Measurements from ENCODE around the gene AMOT. TPM values are rescaled to one million over a fixed set of nuclear protein-coding genes. Genes with fewer than 3 reads are reported as not detected.

AMOT gene
- total RNA-seq, 1 donor from 2014 or later = 2.0 TPM

DNA sequence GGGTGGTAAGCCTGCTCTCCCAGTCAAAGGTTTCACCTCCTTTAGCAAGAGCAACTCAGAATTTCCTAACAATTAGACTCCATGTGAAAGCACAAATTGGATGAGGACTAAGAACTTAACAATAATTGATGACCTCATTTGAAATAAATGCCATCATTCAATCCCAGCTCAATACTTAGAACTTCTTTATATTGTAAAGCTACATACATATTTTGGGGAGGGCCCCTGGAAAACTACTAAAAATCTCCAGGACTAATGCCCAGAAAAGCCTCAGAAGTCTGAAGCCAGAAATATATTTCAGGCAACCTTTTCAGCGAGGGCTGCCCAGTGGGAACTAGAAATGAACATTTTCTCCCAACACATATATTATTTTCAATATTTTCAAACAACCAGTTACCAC, 38.1 kb downstream of the AMOT start:
- no peak for DNase-seq

DNA sequence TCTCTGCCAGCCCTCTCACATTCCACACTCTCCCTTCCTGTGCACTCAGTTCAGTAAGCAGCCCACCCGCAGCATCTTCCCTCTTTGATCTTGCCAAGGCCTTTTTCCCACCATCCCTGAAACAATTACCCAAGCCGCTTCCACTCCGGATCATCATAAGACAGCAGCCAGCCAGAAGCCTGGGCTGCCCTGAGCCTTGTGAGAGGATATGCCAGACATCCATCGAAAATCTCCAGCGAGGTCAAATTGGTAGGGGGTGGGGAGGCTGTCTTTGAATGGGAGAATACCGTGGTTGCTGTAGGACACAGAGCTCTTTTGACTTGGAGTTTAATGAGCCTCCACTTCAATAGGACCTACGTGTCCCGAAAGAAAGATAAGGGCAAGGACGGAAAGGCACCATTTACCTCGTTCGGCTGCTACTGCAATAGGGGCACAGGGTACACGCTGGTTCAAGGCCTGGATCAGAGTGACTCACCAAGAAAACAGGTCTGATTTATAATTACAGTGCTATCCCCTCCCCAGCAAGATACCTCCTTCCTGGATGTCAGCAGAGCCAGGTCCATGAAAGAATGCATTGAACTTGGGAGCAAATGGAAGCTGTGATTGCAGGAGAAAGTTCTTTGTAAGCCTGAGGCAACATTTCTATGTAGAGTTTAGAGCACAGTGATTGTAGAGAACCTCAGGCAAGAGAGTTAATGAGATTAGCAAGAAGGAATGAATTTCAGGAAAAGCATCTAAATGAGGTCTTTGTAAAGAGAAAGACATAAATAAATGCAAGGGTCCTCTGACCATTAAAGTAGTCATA, 39.5 kb downstream of the AMOT start:
- no peak for DNase-seq

- no peak for DNase-seq
Observed at GRCh38 chrX:112799425-112799824, 41.2 kb downstream of the AMOT start.

DNA sequence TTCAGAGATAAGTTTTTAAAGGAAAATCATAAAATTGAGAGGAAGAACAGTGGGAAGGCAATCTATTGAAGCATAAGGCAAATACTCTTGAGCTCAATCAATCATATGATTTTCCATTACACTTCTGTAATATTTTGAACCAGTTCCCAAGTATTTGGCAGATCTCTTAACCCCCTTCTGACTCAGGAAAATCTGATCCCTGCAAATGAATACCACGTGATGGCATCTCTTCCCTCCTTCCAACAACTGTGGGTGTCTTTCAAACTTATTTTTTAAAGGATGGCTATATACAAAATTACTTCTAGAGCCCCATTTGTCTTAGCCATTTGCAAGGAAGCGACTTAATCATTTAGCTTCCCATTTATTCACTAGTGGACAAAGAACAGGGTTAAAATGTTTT, 41.9 kb downstream of the AMOT start:
- DNase-seq = no peak

DNA sequence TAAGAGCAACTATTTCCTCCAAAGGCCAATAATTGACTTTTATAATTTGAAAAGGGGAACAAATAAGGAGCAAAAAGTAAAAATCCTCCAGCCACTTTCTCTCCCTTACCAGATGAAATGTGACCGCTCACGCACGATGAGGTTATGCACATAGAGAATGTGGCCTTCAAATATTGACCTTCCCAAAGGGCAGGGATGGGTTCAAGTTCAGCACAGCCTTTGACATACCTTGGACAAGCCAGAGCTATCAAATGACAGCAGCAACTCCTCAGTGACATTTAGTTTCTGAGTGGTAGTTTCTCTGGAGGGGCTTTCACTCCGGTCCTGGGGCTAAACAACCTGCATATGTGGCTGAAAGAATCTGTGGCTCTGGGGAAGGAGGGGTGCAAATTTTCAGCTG, 50.7 kb downstream of the AMOT start:
- DNase-seq = no peak

- no peak for DNase-seq
Observed at GRCh38 chrX:112786076-112786475, 54.6 kb downstream of the AMOT start.

- no peak for DNase-seq
Observed at GRCh38 chrX:112785344-112785743, 55.3 kb downstream of the AMOT start.

GRCh38 chrX:112784692-112785091, 55.9 kb downstream of the AMOT start:
- DNase-seq = no peak

- no peak for DNase-seq
Observed at GRCh38 chrX:112779139-112779538, 61.5 kb downstream of the AMOT start.

DNA sequence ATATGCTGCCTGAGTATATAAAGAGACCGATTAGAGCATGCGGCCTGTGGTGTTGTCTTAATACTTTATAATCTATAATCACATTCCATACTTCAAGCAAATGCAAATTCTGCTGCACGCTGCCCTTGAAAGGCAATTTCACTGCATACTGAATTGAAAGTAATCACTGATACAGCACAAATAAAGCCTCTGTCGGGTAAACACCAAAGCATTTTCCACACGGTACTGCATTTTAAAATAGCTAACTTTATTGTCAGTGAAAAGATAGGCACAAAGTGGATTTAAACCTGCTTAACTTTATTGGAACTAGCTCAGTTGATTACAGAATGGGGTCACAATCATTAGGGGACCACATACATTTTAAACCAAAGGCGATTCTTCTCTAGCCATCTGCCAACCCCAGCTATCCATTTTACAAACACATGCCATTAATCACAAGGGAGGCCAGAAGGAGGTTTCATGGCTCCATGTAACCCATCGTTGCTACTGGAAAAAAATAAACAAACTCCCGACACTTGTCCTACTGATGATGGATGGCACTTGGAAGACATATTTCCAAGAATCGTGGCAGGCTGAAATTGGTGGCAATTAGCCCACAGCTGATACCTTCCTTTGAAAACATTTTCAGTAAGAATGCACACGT, 65.9 kb downstream of the AMOT start:
- no peak for DNase-seq

GRCh38 chrX:112774142-112774541, 66.5 kb downstream of the AMOT start:
- no peak for DNase-seq

DNA sequence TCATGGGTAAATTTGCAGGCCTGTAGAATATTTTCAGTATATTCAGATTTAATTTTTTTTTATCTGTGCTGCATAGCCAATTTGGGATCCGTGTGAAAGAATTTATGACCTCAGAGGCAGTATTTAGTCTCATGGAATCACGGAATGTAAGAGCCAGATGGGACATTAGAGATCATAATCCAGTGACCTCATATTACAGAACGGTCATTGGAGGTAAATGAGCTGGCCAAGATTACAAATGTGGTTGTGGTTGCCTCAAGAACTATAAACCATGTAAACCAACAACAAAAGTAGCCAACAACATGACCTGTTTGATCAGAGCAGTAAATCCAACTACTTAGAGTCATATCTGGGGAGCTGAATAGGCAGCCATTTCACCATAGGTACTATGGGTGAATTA, 71.6 kb downstream of the AMOT start:
- DNase-seq = no peak

GRCh38 chrX:112768563-112768962, 72.1 kb downstream of the AMOT start:
- no peak for DNase-seq

GRCh38 chrX:112766774-112767173, 73.9 kb downstream of the AMOT start:
- no peak for DNase-seq

DNA sequence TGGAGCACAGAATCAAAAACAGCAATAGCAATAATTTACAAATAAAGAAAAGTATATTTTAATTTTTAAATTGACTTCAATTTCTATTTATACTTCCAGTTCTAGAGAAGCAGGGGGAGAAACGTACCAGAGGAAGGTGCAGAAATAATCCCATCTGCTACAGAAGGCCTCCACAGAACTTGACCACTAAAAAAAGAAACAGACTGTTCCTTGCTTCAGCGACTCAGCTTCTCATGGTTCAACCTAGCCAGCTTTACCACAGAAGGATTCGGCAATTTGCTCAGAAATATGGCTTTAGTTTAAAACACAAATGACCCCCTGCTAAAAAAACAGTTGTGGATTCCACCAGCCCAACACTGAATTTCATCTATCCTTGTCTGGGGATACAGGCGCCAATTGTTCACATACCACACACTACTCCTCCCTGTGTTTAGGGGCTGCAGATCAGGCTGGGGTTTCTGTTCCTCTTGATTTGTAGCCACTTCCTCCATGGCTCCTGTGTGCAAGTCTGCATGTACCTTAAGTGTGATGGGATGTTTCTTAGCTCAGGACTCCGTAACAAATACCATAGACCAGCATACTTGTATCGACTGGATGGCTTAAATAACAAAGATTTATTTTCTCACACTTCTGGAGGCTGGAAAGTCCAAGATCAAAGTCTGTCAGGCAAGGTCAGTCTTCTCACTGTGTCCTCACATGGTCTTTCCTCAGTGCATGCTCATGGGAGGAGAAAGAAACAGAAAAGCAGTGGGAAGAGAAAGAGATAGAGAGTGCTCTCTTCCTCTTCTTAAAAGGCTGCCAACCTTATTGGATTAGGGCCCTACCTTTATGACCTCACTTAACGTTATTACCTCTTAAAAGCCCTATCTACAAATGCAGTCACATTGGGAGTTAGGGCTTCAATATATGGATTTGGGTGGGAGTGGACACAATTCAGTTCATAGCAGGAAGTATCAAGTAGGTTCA, 79.1 kb downstream of the AMOT start:
- DNase-seq = no peak

GRCh38 chrX:112760697-112761096, 79.9 kb downstream of the AMOT start:
- no peak for DNase-seq

GRCh38 chrX:112759966-112760365, 80.7 kb downstream of the AMOT start:
- DNase-seq = no peak

DNA sequence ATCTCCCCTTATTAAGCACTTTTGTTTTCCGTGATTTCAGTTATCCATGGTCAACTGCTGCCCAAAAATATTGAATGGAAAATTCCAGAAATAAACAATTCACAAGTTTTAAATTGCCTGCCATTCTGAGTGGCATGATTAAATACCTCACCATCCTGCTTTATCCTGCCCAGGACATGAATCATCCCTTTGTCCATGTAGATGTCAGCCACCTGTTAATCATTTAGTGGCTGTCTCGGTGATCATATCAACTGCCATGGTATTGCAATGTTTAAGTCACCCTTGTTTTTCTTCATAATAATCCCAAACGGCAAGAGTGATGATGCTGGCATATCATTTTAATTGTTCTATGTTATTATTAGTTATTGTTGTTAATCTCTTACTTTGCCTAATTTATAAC, 81.1 kb downstream of the AMOT start:
- no peak for DNase-seq

DNA sequence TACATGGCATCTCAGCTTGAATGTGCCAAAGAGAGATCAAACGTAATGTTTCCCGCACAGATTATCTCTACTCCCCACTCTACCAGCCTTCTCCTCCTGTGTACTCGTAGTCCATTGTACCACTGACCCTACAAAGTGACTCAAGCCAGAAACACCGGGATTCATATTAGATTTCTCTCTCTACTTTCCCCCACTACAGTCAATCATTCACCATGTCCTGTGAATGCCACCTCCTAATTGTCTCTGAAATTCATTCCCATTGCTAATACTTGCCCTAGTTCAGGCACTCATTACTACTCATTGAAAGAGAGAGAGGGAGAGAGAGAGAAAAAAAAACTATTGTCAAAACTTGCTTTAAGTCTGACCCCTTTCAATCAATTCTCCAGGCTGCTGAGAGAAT, 82.7 kb downstream of the AMOT start:
- no peak for DNase-seq

DNA sequence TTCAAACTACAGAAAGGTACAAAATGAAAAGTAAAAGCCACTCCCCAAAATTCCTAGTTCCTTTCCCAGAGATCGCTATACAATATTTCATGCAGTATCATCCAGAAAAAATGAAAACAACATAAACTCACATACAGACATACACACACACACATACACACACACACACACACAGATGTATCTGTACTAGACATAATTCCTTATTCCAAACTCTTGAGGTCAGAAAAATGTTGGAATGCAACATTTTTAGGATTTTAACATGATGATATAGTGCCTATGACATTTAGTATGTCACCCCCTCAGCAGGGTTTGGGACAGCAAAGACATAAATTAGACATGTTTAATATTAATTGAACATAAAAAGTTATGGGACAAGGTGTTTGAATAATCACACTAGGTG, 87.5 kb downstream of the AMOT start:
- no peak for DNase-seq

- DNase-seq = no peak
Observed at GRCh38 chrX:112751076-112751475, 89.6 kb downstream of the AMOT start.

DNA sequence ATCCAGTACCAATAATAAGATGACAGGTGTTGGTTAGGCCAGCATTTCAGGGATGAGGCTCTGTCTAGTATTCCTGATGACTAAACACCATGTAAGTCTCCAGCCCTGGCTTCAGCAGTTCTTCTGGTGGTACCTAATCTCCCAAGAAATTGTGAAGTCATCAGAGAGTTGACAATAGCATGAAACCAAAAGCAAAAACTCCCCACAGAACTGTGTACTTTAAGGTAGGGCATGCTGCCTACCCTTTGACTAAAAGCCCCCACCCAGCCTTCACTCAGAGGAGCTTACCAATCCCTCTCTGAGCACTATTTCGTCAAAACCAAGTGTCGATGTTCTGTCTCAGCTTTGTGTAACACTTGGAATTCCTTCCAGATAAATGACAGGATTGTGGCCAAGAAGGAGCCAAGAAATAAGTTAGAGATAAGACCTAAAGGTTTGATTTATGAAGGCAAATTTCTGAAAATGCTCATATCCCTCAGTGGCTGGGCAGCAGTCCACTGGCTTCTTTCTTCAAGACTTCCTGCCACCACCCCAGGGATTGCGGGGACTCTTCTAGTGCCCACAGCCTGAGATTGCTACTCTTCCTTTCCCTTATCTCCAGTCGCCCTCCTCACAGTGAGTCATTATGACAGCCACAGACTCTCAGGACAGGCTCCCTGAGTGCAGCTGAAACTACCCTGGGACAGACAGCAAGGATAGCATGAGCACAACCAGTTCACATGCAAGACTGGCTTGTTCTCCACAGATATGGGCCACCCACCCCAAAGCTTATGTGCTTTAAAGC, 93.6 kb downstream of the AMOT start:
- DNase-seq = no peak

Data from dermis blood vessel endothelial cell (primary cell).